Gastroesophageal sphincter (tissue), 3 donors: Measurements from ENCODE around the gene ADAM12.

Experiments used
- EP300 ChIP-seq: sonication (generic); formaldehyde crosslinking; IDR thresholded peaks from one replicate; pipeline ENCODE4 v1.6.1; 2017; ENCODE audit warnings: antibody characterized with exemption, mild to moderate bottlenecking
- POLR2A ChIP-seq, 2 donors: fragments of 450-650 bp; IDR thresholded peaks; one replicate each; pipeline ENCODE4 v1.6.1; 2017; ENCODE audit warnings: antibody characterized with exemption in 2 of 2, mild to moderate bottlenecking in 2 of 2, moderate library complexity in 1 of 2
- TF ChIP-seq, protein P1 (sequence below), 4 experiments: fragments of 200-600 bp in 2 of 4; fragments of 450-650 bp in 2 of 4; sonication (generic) in 1 of 4; IDR thresholded peaks; one replicate each; pipeline ENCODE4 v1.5.1; 2017 to 2019; ENCODE audit warnings: antibody characterized with exemption in 4 of 4, mild to moderate bottlenecking in 2 of 4, moderate library complexity in 2 of 4

- TF ChIP-seq POLR2A (IDR thresholded peaks at IDR 0.05) (no peak), EP300 (no peak)
- TF ChIP-seq, protein P1, sequence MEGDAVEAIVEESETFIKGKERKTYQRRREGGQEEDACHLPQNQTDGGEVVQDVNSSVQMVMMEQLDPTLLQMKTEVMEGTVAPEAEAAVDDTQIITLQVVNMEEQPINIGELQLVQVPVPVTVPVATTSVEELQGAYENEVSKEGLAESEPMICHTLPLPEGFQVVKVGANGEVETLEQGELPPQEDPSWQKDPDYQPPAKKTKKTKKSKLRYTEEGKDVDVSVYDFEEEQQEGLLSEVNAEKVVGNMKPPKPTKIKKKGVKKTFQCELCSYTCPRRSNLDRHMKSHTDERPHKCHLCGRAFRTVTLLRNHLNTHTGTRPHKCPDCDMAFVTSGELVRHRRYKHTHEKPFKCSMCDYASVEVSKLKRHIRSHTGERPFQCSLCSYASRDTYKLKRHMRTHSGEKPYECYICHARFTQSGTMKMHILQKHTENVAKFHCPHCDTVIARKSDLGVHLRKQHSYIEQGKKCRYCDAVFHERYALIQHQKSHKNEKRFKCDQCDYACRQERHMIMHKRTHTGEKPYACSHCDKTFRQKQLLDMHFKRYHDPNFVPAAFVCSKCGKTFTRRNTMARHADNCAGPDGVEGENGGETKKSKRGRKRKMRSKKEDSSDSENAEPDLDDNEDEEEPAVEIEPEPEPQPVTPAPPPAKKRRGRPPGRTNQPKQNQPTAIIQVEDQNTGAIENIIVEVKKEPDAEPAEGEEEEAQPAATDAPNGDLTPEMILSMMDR (IDR thresholded peaks at IDR 0.05), result no peak
Measured at GRCh38 chr10:126012485-126012884, 375.8 kb downstream of the ADAM12 start.
